ENCODE data around the gene CRYBG1. TPM values are rescaled to one million over a fixed set of nuclear protein-coding genes. Genes with fewer than 3 reads are reported as not detected.
"Not testable (repeated sequence)": the region's sequence is repeated elsewhere in the genome, so short reads cannot be mapped to it uniquely, and the experiment has no call there.

CRYBG1 gene
- polyA plus RNA-seq, 3 donors: 18.2 to 25.4 (median 24.1) TPM

DNA sequence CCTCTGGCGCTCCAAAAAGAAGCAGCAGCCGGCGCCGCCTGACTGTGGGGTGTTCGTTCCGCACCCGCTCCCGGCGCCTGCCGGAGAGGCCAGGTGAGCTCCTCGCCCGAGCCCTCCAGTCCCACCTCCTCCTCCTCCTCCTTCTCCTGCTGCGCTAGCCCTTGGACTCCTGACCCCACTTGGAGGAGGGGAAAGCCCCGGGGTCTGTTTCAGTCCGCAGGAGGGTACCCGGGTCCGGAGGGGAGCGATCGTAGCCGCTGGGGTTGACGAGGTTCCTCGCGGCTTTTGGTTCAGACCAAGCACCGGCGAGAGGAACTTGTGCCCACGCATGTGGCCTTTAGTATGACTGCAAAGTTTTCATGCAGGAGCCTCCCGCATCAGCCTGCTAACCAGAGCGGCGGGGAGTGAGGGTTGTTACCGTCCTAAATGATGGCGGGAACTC lies 493 bp downstream of the CRYBG1 start:
- peak in 2 of 11 donors; percentile 7 to 11 for DNase-seq (ENCODE audit: extremely low read depth in 1 of 11, low read depth in 9 of 11, low spot score in 4 of 11)

DNA sequence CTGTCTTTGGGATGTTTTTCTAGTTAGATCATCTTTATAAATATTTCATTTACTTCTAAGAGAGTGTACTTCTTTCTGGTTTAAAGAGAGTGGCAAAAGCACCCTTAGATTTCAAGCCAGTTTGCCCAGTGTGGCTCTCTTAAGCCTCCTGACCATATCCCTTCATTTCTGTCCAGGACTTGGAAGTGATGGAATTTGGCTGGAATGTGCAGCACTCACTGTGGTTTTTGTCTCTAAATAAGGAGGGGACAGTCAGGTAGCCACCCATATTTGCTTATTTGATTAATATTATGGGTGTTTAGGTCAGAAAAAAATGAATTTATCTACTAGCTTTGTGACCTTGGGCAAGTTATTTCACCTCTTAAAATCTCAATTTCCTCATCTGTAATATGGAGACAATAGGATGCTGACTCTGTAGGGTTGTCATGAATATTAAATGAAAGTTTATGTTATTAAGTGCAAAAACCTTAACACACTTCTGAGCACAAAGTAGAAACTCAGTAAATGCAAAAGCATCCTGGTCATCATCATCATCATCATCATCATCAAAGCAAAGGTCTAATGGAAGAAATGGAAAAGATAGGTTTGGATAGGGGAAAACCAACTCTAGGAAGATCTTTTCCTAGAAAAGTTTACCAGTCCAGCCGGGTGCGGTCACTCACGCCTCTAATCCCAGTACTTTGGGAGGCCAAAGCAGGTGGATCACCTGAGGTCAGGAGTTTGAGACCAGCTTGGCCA lies 3.1 kb downstream of the CRYBG1 start:
- DNase-seq (ENCODE audit: extremely low read depth in 1 of 11, low read depth in 9 of 11, low spot score in 4 of 11): no peak

DNA sequence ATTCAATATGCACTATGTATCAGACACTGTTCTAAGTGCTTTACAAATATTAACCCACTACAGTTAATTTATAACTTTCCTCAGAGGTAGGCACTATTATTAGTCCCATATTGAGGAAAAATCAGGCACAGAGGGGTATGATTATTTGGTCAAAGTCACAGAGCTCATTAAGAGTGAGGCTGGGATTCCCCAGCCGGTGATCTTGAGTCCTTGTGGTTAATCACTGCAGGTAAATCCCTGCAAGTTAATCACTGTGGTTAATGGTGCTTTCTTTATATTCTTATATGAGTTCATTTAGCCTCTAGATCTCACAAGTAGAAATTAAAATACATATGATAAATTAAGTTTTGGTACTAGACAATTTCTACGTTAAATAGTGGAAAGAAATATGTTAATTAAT lies 9.2 kb downstream of the CRYBG1 start:
- DNase-seq (ENCODE audit: extremely low read depth in 1 of 11, low read depth in 9 of 11, low spot score in 4 of 11): no peak

DNA sequence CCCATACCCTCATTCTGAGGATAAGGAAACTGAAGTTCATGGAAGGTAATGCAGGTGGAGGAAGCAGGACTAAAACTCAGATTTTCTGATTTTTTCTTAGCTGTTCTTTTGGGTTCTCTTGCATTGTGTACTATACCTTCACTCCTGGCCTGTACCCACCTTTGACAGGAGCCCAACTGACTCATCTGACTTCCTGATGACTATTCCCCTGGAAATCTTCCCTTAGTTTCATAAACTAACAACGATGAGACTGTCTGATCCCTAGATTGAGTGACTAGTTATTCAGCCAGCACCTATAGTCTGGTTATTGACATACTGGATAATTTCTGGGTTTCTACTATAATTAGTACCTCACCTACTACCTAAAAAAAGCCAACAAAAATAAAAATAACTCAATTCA lies 10.1 kb downstream of the CRYBG1 start:
- no peak for DNase-seq (ENCODE audit: extremely low read depth in 1 of 11, low read depth in 9 of 11, low spot score in 4 of 11)

DNA sequence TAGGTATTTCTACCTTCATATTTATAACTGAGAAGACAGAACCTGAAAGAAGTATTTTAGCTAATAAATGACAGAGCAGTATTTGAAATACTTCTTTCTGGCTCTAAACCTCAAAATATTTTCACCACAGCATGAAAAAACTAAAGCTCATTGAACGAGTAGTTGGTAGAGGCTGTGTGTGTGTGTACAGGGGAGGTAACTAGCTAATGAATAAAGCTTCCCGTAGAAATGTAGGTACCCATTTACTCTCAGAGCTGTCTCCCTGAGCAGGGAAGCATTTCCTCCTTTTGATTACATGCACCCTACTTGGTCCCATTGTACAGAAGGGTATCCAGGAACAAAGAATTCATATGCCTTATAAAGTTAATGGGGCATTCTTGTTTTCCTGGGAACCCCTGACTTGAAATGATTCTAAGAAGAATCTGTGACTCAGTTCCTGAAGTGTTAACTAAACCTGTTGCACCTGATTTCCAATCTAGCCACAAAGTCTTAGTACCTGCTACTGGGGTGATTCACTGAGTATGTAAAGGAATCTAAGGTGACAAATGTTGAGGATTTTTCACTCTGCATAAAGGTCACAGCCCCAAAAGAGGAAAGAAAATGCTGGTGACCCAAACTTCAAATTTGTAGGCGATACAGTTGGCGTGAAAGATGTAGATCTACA lies 12.5 kb downstream of the CRYBG1 start:
- DNase-seq (ENCODE audit: extremely low read depth in 1 of 11, low read depth in 9 of 11, low spot score in 4 of 11): no peak

DNA sequence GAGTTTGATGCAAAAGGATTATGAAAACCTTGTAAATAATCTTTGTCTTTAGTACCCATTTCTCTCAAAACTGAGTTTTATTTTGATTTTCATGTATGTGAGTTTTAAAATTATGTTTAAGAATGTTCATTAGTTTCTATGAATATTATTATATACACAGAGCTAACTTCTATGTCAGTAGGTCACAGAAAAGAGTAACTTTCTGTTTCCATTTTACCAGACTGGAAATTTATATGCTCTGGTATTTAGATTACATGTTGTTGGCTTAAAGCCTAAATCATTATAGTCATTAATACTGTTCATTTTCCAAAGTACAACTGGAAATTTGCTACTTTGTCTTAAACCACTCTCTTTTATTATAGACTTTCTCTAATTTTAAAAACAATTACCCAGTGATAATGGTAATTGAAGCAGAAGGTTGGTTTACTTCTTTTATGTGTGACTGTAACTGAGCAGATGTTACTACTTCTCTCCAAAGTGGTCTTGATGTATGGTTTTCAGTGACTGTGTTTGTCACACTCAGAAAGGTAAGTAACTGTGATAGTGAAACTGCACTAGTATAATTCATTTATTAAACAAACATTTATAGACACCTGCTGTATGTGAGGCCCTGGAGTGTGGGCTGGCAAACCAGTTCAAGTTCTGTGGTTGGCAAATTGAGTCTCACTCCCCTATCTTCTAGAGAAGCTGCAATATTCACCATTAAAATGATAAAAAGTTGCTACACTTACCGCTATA lies 13.2 kb downstream of the CRYBG1 start:
- no peak for DNase-seq (ENCODE audit: extremely low read depth in 1 of 11, low read depth in 9 of 11, low spot score in 4 of 11)

DNA sequence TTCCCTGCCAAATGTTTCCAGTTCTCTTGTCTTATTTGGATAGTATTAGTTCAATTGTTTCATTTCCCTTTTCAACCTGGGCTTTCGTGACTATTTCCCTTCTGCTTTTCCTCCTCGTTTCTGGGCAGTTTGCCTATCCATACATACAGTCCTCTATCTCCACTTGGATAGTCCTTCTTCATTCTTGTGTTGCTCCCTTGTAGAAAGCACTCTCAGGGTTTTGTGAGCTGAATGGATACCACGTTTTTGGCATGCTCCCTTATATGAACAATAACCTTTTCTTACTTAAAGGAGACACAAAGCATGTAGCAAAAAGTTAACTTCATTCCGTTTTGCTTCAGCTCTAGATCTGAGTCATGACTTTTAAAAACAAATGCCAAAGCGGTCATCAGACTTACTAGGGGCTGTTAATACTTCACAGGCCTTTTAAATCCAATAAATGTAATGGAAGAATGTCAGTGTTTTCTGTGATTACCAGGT lies 16.6 kb downstream of the CRYBG1 start:
- no peak for DNase-seq (ENCODE audit: extremely low read depth in 1 of 11, low read depth in 9 of 11, low spot score in 4 of 11)

DNA sequence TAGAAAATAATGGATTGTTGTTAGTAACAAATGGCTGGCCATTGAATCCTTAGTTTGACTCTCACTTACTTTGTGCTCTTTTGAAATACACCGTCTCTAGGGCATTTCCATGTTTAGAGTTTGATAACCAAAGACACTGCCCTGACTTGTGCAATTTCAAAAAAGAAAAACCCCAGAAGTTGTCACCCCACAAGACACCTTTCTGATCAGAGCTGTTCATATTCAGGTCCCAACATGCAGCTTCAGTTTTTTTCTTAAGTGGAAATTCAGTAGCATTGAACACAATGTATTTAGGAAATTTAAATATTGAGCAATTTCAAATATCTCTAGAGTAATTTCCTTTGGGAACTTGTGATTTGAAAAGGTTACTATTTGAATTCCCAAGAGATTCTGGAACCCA lies 19.4 kb downstream of the CRYBG1 start:
- no peak for DNase-seq (ENCODE audit: extremely low read depth in 1 of 11, low read depth in 9 of 11, low spot score in 4 of 11)

DNA sequence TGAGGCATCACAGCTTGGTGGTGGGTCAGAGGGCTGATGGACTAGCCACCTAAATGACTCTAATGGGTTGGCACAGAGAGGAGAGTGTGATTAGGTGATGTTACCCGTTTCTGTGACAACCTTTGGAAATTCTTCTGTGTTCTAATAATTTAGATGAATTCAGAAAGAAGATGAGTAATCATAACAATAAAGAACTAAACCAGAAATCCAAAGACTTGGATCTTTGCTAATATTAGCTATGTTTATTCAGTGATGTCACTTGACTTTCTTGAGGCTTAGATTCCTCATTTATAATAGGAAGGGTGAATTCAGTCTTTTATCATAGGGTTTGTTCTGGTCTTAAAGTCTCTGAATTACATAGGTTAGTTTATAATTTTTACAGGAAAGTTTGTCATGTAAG lies 19.9 kb downstream of the CRYBG1 start:
- no peak for DNase-seq (ENCODE audit: extremely low read depth in 1 of 11, low read depth in 9 of 11, low spot score in 4 of 11)

DNA sequence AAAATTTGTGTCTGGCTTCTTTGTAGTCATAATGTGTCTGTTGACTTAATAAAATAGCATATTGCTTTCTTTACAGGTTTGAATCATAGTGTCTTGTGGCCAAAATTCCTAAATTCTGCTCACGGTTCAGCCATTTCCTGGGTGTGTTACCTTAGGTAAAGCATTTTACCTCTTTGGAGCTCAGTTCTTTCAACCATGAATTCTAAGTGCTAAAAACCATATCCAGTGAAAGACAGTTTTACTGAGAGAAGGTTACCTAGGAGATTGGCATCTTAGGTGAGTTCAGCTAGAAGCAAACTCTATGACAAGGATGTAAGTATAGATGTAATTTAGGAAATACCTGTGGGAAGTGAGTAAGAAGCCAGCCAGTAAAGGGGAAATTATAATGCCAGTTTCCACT lies 20.7 kb downstream of the CRYBG1 start:
- DNase-seq (ENCODE audit: extremely low read depth in 1 of 11, low read depth in 9 of 11, low spot score in 4 of 11): no peak

DNA sequence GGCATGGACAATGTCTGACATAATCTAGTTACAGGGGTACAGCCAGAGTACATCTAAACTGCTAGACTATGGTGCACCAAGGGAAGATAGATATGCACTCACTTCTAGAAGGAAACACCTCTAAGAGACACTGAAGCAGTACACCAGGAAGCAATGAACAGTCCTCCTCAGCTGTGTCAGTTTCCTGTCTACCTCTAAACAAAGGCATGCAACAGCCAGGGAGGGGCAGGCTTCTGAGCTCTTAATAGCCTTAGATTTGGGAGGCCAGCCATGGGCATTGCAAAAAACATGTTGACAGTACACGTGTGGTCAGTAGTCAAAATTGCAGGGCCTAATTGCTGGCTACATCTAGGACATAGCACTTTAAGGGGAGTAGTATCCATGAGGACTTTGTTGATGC lies 21.4 kb downstream of the CRYBG1 start:
- DNase-seq (ENCODE audit: extremely low read depth in 1 of 11, low read depth in 9 of 11, low spot score in 4 of 11): no peak

DNA sequence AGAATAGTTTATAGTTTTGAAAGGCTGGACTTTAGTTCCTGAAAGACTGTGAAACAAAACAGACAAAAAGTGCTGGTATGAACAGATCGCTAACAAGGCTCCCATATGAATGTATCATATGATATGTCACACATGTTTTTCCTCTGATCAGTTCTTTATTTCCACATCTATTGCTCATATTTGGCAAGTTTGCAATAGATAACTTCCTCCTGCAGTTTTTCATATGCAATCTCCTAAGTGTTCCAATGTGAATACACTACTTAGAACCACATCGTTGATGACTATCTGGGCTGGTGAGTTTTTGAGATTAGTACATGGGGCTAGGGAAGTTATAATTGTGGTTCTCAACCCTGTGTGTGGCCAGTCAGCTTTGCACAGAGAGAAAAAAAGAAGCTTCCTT lies 23.1 kb downstream of the CRYBG1 start:
- DNase-seq (ENCODE audit: extremely low read depth in 1 of 11, low read depth in 9 of 11, low spot score in 4 of 11): no peak

DNA sequence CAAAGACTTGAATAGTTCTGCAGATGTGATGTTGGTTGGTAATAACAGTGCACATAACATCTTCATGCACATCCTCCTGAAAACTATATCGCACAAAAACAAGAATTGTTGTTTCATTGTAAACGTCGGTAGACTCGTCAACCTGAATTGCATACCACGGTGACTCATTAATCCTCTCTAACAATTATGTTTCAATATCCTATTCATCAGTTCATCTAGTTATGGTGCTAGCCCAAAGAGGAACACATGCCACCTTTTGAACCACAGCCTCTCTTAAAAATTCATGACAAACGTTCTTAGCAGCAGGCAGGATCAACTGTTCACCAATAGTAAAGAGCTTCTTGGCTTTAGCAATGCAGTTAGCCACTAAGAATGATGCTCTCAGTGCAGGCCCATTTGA lies 25.0 kb downstream of the CRYBG1 start:
- no peak for DNase-seq (ENCODE audit: extremely low read depth in 1 of 11, low read depth in 9 of 11, low spot score in 4 of 11)

DNA sequence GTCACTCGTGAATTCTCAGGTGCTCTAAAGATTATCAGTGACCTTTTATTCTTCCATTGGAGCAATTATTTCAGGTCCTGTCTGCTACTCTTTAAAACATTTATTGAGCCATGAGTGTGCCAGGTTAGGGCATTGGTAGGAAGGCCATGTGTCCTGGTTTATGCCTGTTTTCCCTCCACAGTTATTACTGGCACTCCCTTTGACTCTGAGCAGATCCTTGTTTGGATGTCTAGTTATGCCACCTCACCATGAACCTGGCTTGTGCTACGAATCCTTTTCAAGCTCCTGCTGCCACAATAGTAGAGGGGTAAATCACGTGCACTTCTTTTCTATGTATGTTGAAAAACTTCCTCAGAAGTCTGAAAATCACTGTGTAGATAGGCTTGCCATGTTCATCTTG lies 27.4 kb downstream of the CRYBG1 start:
- DNase-seq (ENCODE audit: extremely low read depth in 1 of 11, low read depth in 9 of 11, low spot score in 4 of 11): no peak

DNA sequence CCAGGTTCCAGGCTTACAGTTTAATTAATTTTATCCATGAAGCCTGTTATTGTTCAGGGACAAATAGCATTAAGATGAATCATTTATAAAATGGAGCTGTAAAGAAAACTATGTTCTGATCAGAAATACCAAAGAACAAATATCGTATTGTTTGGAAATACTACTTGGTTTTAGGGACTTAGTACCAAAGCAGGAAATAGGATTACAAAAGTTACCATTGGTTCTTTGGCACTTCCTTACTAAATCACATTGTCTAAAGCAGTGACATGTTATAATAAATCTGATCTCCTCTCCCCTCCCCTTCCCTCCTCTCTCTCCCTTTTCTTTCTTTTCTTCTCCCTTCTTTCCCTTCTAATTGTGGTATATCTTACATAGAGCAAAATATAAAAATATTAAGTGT lies 29.6 kb downstream of the CRYBG1 start:
- no peak for DNase-seq (ENCODE audit: extremely low read depth in 1 of 11, low read depth in 9 of 11, low spot score in 4 of 11)

DNA sequence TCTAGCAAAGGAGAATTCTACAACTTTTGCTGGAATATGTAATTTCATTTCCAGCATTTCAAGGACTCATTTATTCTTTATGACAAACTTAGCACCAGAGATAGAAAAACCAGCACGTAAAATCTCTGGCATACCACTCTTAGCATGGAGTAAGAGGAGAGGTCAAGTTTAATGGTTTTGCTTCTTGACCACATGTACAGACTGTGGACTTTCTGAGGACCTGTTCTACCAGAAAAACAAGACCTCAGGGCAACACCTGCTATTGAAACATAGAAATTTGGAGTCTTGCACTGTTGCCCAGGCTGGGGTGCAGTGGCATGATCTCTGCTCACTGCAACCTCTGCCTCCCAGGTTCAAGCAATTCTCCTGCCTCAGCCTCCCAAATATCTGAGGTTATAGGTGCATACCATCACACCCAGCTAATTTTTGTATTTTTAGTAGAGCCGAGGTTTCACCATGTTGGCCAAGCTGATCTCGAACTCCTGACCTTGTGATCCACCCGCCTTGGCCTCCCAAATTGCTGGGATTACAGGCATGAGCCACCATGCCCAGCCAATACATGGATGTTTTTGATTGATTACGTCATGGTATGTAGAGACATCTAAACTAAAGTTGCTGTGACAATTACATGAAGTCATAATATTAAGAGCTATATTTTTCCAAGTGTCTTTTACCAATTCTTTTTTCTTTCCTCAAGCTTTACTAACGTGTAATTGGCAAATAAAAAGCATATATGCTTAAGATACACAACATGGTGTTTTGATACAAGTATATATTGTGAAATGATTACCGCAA lies 36.1 kb downstream of the CRYBG1 start:
- no peak for DNase-seq (ENCODE audit: extremely low read depth in 1 of 11, low read depth in 9 of 11, low spot score in 4 of 11)

DNA sequence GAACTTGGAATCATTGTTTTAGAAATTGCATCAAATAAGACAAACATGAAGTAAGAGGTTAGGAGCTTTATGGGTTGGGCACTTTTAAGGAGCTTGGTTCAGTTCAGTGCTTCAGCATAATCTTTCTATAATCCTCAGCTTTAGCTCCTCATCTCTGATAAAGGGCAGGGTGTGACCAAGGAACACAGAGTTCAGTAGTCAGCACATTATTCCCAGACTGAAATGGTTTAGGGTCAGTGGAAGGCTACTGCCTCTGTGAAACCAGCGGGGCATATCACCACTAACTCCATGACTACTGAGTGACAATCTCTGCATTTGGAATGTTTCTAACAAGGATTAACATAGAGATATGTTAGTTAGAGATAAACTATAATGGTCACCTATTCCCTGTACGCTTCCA lies 36.9 kb downstream of the CRYBG1 start:
- no peak for DNase-seq (ENCODE audit: extremely low read depth in 1 of 11, low read depth in 9 of 11, low spot score in 4 of 11)

DNA sequence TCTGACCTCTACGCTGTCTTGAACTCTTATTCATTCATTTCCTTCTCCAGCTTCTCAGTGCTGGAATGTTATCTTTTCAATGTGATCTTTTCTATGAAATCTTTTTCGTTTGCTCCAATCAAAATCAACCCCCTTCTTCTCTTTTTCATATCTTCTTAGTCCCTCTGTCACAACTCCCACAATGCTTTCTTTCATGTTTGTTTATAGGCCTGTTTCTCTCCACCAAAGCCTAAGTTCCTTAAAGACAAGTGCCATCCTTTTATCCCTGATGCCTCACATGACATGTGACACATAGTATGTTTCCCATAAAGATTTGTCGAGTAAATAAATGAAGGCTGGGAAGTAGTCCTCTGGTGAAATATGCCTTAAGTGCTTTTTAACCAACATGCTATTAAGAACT lies 38.1 kb downstream of the CRYBG1 start:
- DNase-seq (ENCODE audit: extremely low read depth in 1 of 11, low read depth in 9 of 11, low spot score in 4 of 11): no peak

DNA sequence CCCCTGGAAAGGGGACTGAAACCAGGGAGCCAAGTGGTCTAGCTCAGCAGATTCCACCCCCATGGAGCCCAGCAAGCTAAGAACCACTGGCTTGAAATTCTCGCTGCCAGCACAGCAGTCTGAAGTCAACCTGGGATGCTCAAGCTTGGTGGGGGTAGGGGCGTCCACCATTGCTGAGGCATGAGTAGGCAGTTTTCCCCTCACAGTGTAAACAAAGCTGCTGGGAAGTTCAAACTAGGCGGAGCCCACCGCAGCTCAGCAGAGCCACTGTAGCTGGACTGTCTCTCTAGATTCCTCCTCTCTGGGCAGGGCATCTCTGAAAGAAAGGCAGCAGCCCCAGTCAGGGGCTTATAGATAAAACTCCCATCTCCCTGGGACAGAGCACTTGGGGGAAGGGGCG lies 44.5 kb downstream of the CRYBG1 start:
- not testable (repeated sequence) for DNase-seq (ENCODE audit: extremely low read depth in 1 of 11, low read depth in 9 of 11, low spot score in 4 of 11)
